GM20000 (cell line): ENCODE data around the gene GPSM1.

Source experiments
- DNase-seq: peaks from one replicate; pipeline ENCODE4 v3.0.0; 2012; ENCODE audit warnings: low spot score
- TF ChIP-seq, protein P1 (sequence below): IDR thresholded peaks from 2 replicates; pipeline ENCODE4 v1.5.1; 2012; ENCODE audit warnings: mild to moderate bottlenecking, control low read depth; ENCODE audit errors: extremely low read depth, missing control alignments

Gene GPSM1

DNA sequence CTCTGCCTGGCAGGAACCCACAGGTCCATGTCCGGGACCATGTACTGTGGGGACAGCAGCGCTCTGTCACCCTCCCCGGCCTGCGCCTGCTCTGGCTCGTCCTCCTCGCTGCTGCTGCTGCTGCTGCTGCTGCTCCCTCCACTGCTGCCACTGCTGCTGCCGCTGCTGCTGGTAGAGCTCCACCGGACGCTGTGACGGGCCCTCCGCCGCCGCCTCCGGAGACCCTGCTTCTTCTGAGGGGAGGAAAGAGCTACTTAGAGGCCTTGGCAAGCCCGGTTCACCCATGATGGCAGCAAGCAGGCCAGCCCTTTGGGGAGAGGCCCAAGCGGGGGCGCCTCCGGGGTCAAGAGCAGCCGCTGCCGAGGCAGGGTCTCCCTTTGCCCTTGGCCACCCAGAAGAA lies 56.1 kb downstream of the GPSM1 start:
- no peak for DNase-seq
- TF ChIP-seq, protein P1, sequence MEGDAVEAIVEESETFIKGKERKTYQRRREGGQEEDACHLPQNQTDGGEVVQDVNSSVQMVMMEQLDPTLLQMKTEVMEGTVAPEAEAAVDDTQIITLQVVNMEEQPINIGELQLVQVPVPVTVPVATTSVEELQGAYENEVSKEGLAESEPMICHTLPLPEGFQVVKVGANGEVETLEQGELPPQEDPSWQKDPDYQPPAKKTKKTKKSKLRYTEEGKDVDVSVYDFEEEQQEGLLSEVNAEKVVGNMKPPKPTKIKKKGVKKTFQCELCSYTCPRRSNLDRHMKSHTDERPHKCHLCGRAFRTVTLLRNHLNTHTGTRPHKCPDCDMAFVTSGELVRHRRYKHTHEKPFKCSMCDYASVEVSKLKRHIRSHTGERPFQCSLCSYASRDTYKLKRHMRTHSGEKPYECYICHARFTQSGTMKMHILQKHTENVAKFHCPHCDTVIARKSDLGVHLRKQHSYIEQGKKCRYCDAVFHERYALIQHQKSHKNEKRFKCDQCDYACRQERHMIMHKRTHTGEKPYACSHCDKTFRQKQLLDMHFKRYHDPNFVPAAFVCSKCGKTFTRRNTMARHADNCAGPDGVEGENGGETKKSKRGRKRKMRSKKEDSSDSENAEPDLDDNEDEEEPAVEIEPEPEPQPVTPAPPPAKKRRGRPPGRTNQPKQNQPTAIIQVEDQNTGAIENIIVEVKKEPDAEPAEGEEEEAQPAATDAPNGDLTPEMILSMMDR: no peak

DNA sequence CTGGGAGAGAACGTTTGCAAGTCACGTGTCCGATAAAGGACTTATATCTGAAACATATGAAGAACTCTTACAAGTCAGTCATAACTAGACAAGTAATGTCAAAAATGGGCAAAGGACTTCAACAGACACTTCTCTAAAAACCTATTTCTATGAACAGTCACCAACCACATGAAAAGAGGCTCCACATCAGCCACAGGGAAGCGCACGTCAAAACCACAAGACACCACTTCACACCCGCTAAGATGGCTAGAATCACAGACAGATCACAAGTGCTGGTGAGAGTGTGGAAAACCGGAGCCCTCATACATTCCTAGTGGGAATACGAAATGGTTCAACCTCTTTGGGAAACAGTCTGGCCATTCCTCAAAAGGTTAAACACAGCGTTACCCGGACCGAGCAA lies 57.7 kb downstream of the GPSM1 start:
- TF ChIP-seq, protein P1: no peak
- DNase-seq: no peak

DNA sequence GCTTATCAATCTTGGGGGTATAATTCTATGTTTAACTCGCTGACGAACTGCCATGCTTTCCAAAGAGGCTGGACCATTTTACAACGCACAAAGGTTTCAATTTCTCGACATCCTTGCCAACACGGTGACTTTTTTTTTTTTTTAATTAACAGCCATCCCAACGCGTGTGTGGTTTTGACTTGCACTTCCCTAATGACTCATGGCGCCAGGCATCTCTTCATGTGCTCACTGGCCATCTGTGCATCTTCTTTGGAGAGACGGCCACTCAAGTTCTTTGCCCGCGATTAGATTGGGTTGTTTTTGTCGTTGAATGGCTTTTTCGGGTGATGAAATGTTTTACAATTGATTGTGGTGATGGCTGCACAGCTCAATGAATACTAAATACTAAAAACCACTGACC lies 58.7 kb downstream of the GPSM1 start:
- TF ChIP-seq, protein P1: no peak
- DNase-seq: no peak

DNA sequence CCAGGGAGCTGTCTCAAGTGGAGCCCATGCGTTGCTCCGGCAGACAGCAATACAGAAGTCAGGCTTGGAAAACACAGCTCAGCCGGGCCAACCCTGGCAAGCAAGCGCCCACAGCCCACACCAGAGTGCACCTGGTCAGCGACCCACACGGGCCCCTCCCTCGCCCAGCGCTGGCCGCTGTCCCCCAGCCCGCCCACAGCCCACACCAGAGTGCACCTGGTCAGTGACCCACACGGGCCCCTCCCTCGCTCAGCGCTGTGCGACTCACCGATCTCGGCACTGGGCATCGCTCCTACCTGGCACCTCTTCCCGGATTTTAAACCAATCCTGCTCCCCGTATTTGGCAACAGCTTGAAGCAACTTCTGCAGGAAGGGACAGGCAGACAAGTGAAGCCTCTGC lies 59.9 kb downstream of the GPSM1 start:
- TF ChIP-seq, protein P1: no peak
- no peak for DNase-seq

DNA sequence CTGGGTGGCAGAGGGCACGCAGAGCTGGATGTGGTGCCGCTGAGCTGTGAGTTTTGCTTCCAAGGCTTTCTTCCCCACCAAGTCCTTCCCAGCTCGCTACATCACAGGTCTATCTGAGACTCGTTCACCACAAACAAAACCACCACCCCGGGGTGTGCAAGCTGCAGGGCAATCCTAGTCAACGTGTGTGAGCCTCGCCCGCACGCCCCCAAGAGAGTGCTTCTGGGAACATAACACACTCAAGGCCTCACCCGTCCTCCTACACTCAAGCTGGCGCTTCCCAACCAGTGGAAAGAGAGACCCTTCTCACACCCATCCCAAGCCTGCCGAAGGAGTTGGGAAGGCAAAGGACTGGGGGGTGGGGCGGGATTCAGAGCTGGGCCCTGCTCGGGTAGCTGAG lies 62.1 kb downstream of the GPSM1 start:
- DNase-seq: no peak
- TF ChIP-seq, protein P1: no peak

DNA sequence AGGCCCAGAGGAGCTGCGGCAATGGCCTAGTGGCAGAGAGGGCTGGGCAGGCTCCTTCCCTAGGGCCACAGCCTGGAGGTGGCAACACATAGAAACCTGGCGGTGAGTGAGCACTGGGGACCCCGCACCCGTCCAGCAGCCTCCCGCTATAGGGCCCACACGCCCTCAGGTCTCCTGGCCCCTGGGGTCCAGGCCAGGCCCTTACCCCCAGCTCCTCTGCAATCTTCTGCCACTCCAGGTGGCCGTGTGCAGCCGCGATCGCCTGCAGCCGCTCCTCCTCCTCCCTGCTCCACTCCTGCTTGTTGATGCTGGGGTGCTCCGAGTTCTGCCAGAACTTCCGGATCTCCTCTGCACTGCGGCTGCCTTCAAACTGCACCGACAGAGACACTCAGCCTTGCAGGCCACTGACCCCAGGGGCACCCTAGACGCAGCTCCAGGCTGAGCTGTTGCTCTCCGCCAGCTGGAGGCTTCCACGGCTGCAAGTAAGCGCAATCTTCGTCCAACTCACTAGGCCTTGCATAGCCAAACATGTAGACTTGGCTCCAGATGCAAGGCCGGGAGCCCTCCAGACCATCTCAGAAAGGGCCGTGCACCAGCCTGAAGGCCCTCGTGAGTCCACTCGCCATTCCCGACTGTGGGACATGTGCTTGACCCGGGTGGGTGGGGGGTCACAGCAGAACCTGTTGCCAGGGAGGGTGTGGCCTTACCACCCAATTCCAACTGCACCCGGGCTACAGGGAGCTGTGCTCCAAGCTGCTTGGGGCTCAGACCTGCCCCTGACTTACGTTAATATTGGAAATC lies 64.6 kb downstream of the GPSM1 start:
- no peak for DNase-seq
- TF ChIP-seq, protein P1: no peak

DNA sequence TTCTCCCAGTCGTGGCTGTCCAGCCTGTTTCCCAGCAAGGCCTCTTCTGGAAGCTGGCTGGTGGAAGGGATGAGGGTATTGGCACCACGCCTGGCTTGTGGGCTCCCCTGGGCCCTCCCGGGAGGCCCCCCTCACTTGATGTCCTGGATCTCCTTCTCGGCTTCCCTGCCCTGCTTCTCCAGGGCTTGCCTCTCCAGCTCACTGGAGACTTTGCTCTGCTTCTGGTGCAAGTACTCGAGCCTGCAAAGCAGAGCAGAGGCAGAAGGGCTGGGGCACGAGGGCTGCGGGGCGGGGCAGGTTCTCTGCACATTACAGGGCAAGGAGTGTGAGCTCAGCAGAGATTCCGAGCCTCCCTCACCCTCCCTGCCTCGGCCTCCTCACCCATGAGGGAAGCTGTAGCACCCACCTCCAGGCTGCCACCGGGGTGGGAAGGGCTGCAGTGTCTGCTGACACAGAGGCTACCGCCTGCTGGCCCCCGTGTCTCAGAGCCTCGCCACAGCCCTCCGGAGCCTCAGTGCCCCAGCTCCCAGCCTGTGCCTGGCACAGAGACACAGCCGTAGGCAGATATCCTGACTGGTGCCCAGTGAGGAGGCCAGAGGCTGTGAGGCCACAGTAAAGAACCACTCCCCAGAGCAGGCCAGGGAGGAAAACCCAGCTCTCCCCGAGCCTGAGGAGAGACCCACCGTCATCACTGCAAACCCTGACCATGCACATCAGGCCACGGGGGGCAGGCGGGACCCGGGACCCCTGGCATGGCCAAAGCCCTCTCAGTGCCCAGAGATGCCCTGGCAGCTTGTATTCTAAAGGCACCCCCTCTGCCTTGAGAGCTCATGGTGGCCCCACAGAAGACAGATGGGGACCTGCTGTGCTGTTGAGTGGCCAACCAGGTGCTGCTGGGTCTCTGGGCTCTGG lies 65.5 kb downstream of the GPSM1 start:
- TF ChIP-seq, protein P1: no peak
- DNase-seq: no peak
